Esophagus muscularis mucosa (tissue), 4 donors: ENCODE measurements around the gene HNF1B. TPM values are rescaled to one million over a fixed set of nuclear protein-coding genes. Genes with fewer than 3 reads are reported as not detected.
"Not testable (repeated sequence)": the region's sequence is repeated elsewhere in the genome, so short reads cannot be mapped to it uniquely, and the experiment has no call there.

Experiments used
- DNase-seq: peaks from one replicate; pipeline ENCODE4 v3.0.0-alpha.2; 2017; ENCODE audit errors: extremely low spot score
- H3K27ac ChIP-seq, 4 donors: fragments of 200-600 bp; sonication (generic); replicated peaks in 1 of 4; 1 replicate in 3 of 4; 2 replicates in 1 of 4; pipeline ENCODE4 v1.5.1; 2016 to 2019; ENCODE audit warnings: mild to moderate bottlenecking in 1 of 4
- H3K27me3 ChIP-seq, 4 donors: fragments of 200-600 bp; sonication (generic); one replicate each; pipeline versions ENCODE4 v1.5.1 to v1.6.0; 2016 to 2019
- H3K36me3 ChIP-seq, 4 donors: fragments of 200-600 bp; sonication (generic); one replicate each; pipeline ENCODE4 v1.5.1; 2016 to 2019
- H3K4me1 ChIP-seq, 4 donors: fragments of 200-600 bp; sonication (generic); one replicate each; pipeline ENCODE4 v1.5.1; 2016 to 2019
- H3K4me3 ChIP-seq, 4 donors: fragments of 200-600 bp; sonication (generic); 1 replicate in 2 of 4; 2 replicates in 2 of 4; pipeline ENCODE4 v1.5.1; 2016 to 2019; ENCODE audit warnings: mild to moderate bottlenecking in 4 of 4, moderate library complexity in 1 of 4
- H3K9me3 ChIP-seq, 4 donors: fragments of 200-600 bp; sonication (generic); 1 replicate in 3 of 4; 2 replicates in 1 of 4; pipeline ENCODE4 v1.5.1; 2016 to 2019
- EP300 ChIP-seq: sonication (generic); formaldehyde crosslinking; IDR thresholded peaks from one replicate; pipeline ENCODE4 v1.6.1; 2017; ENCODE audit warnings: antibody characterized with exemption
- POLR2A ChIP-seq: fragments of 450-650 bp; IDR thresholded peaks from one replicate; pipeline ENCODE4 v1.6.1; 2017; ENCODE audit warnings: antibody characterized with exemption, moderate library complexity, mild to moderate bottlenecking, low read depth
- POLR2AphosphoS5 ChIP-seq, 2 donors: sonication (generic); formaldehyde crosslinking; IDR thresholded peaks; one replicate each; pipeline ENCODE4 v1.6.1; 2017; ENCODE audit warnings: antibody characterized with exemption in 2 of 2
- WGBS: methylation state at CpG from one replicate; pipeline ENCODE4 v1.1.5; 2018; 5-methylcytosine and 5-hydroxymethylcytosine counted together
- intact Hi-C: fragments of 100-400 bp; cut with DNase I; formaldehyde crosslinking; loops from one replicate; pipeline ENCODE4 v1.15.1; 2023
- total RNA-seq, 4 donors: library from RNA; depleted of rRNA; stranded (reverse); fragments of >200 nt; gene quantifications; one replicate each; pipeline versions ENCODE4 v1.1.0 to v1.2.1, GENCODE V29; 2016
- TF ChIP-seq, protein P1 (sequence below), 3 experiments: fragments of 200-600 bp in 2 of 3; fragments of 450-650 bp in 1 of 3; sonication (generic) in 2 of 3; IDR thresholded peaks; one replicate each; pipeline ENCODE4 v1.5.1; 2017 to 2019; ENCODE audit warnings: antibody characterized with exemption in 3 of 3, mild to moderate bottlenecking in 2 of 3, moderate library complexity in 1 of 3

HNF1B gene
- total RNA-seq, 4 donors from 2014 or later: not detected

DNA sequence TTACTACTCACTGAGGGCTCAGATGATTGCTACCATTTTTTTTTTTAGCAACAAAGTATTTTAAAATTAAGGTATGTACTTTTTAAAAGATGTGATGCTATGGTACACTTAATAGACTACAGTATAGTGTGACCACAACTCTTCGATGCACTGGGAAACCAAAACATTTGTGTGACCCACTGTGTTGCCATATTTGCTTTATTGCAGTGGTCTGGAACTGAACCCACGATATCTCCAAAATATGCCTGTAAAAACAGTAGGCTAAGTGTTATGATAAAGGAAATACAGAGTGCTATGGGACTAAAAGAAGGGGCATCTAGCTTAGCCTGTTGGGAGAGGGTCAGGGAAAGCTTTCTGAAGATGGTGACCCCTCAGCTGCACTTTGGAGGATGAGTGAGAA is 41.6 kb upstream of the HNF1B start:
- no peak overlapping the region for H3K4me3 ChIP-seq
- 84% methylated on average over 2 of the region's 2 CpGs for WGBS
- H3K9me3 ChIP-seq: no peaks in the 10 kb centered on the region
- H3K27me3 ChIP-seq: peaks cover 0 to 39% (median 5%) of the 10 kb centered on the region in 4 donors
- TF ChIP-seq POLR2AphosphoS5 (IDR thresholded peaks at IDR 0.05) (no peak), POLR2A (no peak), EP300 (no peak)
- TF ChIP-seq, protein P1, sequence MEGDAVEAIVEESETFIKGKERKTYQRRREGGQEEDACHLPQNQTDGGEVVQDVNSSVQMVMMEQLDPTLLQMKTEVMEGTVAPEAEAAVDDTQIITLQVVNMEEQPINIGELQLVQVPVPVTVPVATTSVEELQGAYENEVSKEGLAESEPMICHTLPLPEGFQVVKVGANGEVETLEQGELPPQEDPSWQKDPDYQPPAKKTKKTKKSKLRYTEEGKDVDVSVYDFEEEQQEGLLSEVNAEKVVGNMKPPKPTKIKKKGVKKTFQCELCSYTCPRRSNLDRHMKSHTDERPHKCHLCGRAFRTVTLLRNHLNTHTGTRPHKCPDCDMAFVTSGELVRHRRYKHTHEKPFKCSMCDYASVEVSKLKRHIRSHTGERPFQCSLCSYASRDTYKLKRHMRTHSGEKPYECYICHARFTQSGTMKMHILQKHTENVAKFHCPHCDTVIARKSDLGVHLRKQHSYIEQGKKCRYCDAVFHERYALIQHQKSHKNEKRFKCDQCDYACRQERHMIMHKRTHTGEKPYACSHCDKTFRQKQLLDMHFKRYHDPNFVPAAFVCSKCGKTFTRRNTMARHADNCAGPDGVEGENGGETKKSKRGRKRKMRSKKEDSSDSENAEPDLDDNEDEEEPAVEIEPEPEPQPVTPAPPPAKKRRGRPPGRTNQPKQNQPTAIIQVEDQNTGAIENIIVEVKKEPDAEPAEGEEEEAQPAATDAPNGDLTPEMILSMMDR (IDR thresholded peaks at IDR 0.05): no peak
- H3K27ac ChIP-seq: no peak overlapping the region
- no peaks in the 10 kb centered on the region for H3K4me1 ChIP-seq
- intact Hi-C loops: no loop called here
- no peak for DNase-seq
- no peaks in the 10 kb centered on the region for H3K36me3 ChIP-seq

DNA sequence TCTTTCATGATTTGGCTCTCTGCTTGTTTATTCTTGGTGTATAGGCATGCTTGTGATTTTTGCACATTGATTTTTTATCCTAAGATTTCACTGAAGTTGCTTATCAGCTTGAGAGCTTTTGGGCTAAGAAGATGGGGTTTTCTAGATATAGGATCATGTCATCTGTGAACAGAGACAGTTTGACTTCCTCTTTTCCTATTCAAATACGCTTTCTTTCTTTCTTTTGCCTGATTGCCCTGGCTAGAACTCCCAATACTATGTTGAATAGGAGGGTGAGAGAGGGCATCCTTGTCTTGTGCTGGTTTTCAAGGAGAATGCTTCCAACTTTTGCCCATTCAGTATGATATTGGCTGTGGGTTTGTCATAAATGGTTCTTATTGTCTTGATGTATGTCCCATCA is 37.6 kb upstream of the HNF1B start:
- H3K4me3 ChIP-seq, H3K36me3 ChIP-seq, H3K9me3 ChIP-seq, H3K27me3 ChIP-seq, DNase-seq, intact Hi-C loops, H3K4me1 ChIP-seq, H3K27ac ChIP-seq: not testable (repeated sequence)
- WGBS: 74% methylated on average over 1 of the region's 1 CpG

DNA sequence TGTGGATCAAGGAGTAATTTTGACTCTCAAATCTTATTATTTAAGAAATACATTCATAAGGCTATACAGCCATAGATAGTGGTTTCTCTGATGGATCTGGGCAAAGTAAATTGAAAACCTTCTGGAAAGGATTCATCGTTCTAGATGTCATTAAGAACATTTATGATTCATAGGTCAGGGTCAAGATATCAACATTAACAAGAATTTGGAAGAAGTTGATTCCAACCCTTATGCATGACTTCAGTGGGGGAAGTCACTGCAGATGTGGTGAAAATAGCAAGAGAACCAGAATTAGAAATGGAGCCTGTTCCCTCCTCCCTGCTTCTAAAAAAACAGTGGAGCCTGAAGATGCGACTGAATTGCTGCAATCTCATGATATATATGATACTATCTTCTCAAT is 36.6 kb upstream of the HNF1B start:
- H3K27me3 ChIP-seq: no peaks in the 10 kb centered on the region
- H3K4me3 ChIP-seq: no peak overlapping the region
- WGBS: 70% methylated on average over 2 of the region's 2 CpGs
- TF ChIP-seq POLR2A: no peak
- no peak for TF ChIP-seq EP300
- TF ChIP-seq, protein P1 (IDR thresholded peaks at IDR 0.05): no peak
- TF ChIP-seq POLR2AphosphoS5 (IDR thresholded peaks at IDR 0.05): no peak
- no peaks in the 10 kb centered on the region for H3K36me3 ChIP-seq
- H3K9me3 ChIP-seq: no peaks in the 10 kb centered on the region
- intact Hi-C loops: no loop called here
- H3K27ac ChIP-seq: no peak overlapping the region
- no peak for DNase-seq
- H3K4me1 ChIP-seq: no peaks in the 10 kb centered on the region

DNA sequence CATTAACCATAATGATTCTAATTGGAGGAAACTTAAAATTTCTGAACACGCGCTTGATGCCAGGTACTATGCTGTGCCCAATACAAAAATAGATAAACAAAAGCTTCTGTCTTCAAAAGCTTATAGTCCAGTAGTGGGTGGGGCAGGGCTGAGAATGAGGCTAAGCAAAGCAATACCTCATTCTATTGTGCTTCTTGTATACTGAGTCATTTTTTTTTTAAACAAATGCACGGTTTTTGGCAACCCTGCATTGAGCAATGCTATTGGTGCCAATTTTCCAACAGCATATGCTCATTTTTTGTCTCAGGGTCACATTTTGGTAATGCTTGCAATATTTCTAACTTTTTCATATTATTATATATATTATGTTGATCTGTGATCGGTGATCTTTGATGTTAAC is 34.7 kb upstream of the HNF1B start:
- WGBS: 72% methylated on average over 4 of the region's 4 CpGs
- H3K27ac ChIP-seq: no peak overlapping the region
- no peaks in the 10 kb centered on the region for H3K9me3 ChIP-seq
- H3K36me3 ChIP-seq: no peaks in the 10 kb centered on the region
- intact Hi-C loops: no loop called here
- H3K4me1 ChIP-seq: no peaks in the 10 kb centered on the region
- DNase-seq: no peak
- TF ChIP-seq POLR2AphosphoS5 (IDR thresholded peaks at IDR 0.05) (no peak), EP300 (no peak), POLR2A (no peak)
- TF ChIP-seq, protein P1 (IDR thresholded peaks at IDR 0.05): no peak
- H3K27me3 ChIP-seq: no peaks in the 10 kb centered on the region
- no peak overlapping the region for H3K4me3 ChIP-seq

DNA sequence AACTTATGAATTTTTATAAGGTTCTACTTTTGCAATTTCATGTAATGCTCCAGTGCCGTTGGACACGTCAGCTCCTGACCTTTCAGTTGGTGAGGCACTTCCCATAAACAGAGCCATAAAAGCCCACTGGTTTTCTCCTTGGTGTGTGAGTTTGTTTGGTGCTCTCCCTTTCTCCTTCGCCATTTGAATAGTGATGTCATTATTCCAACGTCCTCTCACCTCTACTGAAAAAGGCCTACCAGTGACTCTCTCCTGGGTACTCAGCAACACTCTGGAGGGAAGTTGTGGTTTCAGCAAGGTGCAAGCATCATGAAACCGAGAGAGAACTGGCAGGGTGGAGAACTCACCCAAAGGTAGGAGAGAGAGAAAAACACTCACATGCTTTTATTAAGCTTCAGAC is 29.6 kb upstream of the HNF1B start:
- Histone ChIP-seq H3K36me3 (no peaks in the 10 kb centered on the region), H3K4me3 (no peak overlapping the region), H3K27ac (no peak overlapping the region), H3K9me3 (no peaks in the 10 kb centered on the region), H3K27me3 (peaks cover 0 to 14% (median 0%) of the 10 kb centered on the region in 4 donors), H3K4me1 (no peaks in the 10 kb centered on the region)
- 77% methylated on average over 5 of the region's 5 CpGs for WGBS
- no peak for TF ChIP-seq POLR2AphosphoS5 (IDR thresholded peaks at IDR 0.05)
- TF ChIP-seq POLR2A: no peak
- TF ChIP-seq, protein P1 (IDR thresholded peaks at IDR 0.05): no peak
- no peak for TF ChIP-seq EP300
- no peak for DNase-seq
- intact Hi-C loops: no loop called here
